Parathyroid adenoma (tissue), 2 donors: ENCODE data around the gene DNAH2.

ENCODE experiments used
- H2AFZ ChIP-seq: fragments of 300-600 bp; sonication (generic); one replicate; pipeline ENCODE4 v1.7.0; 2017; ENCODE audit warnings: antibody characterized with exemption, mild to moderate bottlenecking
- H3K27ac ChIP-seq: fragments of 300-600 bp; sonication (generic); one replicate; pipeline ENCODE4 v1.7.0; 2017
- H3K27me3 ChIP-seq: fragments of 300-600 bp; sonication (generic); one replicate; pipeline ENCODE4 v1.7.0; 2017; ENCODE audit warnings: low read length; ENCODE audit not compliant: control insufficient read depth, insufficient read depth
- H3K36me3 ChIP-seq: fragments of 300-600 bp; sonication (generic); one replicate; pipeline ENCODE4 v1.7.0; 2017; ENCODE audit warnings: low read length; ENCODE audit not compliant: control insufficient read depth, insufficient read depth
- H3K4me1 ChIP-seq: fragments of 300-600 bp; sonication (generic); one replicate; pipeline ENCODE4 v1.7.0; 2017; ENCODE audit warnings: control low read depth
- H3K4me2 ChIP-seq: fragments of 300-600 bp; sonication (generic); one replicate; pipeline ENCODE4 v1.7.0; 2017; ENCODE audit warnings: low read length
- H3K4me3 ChIP-seq: fragments of 300-600 bp; sonication (generic); one replicate; pipeline ENCODE4 v1.7.0; 2017; ENCODE audit warnings: low read depth, low read length
- H3K79me2 ChIP-seq: fragments of 300-600 bp; sonication (generic); one replicate; pipeline ENCODE4 v1.7.0; 2017; ENCODE audit warnings: control low read depth
- H3K9ac ChIP-seq: fragments of 300-600 bp; sonication (generic); one replicate; pipeline ENCODE4 v1.7.0; 2017; ENCODE audit warnings: mild to moderate bottlenecking
- H3K9me3 ChIP-seq: fragments of 300-600 bp; sonication (generic); one replicate; pipeline ENCODE4 v1.7.0; 2017; ENCODE audit warnings: low read length; ENCODE audit not compliant: control insufficient read depth
- TF ChIP-seq, protein P1 (sequence below): fragments of 300-600 bp; sonication (generic); IDR thresholded peaks from one replicate; pipeline ENCODE4 v1.7.0; 2017; ENCODE audit warnings: antibody characterized with exemption, mild to moderate bottlenecking
- donor health status: primary hyperparathyroidism.

DNAH2 gene

DNA sequence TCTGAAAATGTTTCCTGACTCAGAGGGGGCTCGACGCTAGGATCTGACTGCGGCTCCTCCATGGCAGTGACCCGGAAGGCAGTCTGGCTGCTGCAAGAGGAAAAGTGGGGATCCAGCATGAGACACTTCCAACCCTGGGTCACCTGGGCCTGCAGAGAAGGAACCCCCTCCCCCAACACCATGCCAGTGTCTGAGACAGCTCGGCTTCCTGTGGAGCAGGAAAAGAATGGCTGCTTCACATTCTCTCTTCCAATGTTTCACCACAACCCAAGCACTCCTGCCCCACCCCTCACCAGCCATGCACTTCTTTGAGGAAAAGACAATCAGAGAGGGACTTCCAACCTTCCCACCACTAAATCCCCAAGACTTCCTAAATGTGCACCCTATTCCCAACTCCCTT lies 41.0 kb upstream of the DNAH2 start:
- Histone ChIP-seq H3K79me2 (peaks cover 14% of the 10 kb centered on the region), H3K9ac (no peak overlapping the region), H3K4me1 (no peaks in the 10 kb centered on the region), H3K27ac (no peak overlapping the region), H3K4me3 (no peak overlapping the region), H3K27me3 (no peaks in the 10 kb centered on the region), H3K4me2 (no peak overlapping the region), H2AFZ (no peak overlapping the region), H3K36me3 (no peaks in the 10 kb centered on the region), H3K9me3 (no peaks in the 10 kb centered on the region)
- TF ChIP-seq, protein P1, sequence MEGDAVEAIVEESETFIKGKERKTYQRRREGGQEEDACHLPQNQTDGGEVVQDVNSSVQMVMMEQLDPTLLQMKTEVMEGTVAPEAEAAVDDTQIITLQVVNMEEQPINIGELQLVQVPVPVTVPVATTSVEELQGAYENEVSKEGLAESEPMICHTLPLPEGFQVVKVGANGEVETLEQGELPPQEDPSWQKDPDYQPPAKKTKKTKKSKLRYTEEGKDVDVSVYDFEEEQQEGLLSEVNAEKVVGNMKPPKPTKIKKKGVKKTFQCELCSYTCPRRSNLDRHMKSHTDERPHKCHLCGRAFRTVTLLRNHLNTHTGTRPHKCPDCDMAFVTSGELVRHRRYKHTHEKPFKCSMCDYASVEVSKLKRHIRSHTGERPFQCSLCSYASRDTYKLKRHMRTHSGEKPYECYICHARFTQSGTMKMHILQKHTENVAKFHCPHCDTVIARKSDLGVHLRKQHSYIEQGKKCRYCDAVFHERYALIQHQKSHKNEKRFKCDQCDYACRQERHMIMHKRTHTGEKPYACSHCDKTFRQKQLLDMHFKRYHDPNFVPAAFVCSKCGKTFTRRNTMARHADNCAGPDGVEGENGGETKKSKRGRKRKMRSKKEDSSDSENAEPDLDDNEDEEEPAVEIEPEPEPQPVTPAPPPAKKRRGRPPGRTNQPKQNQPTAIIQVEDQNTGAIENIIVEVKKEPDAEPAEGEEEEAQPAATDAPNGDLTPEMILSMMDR: no peak

- H3K4me3 ChIP-seq: no peak overlapping the region
- H3K9ac ChIP-seq: no peak overlapping the region
- H3K27ac ChIP-seq: no peak overlapping the region
- H3K27me3 ChIP-seq: no peaks in the 10 kb centered on the region
- TF ChIP-seq, protein P1: no peak
- peaks cover 18% of the 10 kb centered on the region for H3K79me2 ChIP-seq
- no peaks in the 10 kb centered on the region for H3K4me1 ChIP-seq
- H3K4me2 ChIP-seq: no peak overlapping the region
- H3K36me3 ChIP-seq: no peaks in the 10 kb centered on the region
- H3K9me3 ChIP-seq: no peaks in the 10 kb centered on the region
- H2AFZ ChIP-seq: no peak overlapping the region
Observed at GRCh38 chr17:7677388-7678067, 40.0 kb upstream of the DNAH2 start.

GRCh38 chr17:7684851-7685532 lies 32.6 kb upstream of the DNAH2 start:
- Histone ChIP-seq H3K27ac (peak overlapping the region; percentile 99), H3K27me3 (no peaks in the 10 kb centered on the region)

DNA sequence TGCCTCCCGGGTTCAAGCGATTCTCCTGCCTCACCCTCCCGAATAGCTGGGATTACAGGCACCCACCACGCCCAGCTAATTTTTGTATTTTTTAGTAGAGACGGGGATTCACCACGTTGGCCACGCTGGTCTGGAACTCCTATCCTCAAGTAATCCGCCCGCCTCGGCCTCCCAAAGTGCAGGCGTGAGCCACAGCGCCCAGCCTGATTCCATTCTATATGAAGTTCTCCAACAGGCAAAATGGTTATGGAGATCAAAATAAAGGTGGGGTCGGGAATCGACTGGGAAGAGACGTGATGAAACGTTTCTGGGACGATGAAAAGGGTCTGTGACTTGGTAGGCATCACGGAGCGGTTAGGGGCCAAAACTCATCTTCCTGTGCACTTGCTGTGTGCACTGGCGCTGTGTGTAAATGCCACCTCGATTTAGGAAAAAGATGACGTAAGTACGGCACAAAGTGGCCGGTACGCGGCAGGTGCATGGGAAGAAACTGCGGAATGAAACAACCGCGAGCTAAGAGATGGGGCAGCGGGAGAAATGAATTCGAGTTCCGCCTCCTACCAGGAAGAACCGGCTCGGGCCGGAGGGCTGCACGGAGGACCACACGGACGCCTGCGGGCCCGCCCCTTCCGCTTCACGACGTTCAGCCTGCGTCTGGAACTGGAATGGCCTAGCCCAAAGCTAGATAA lies 31.9 kb upstream of the DNAH2 start:
- Histone ChIP-seq H3K27ac (peak overlapping the region; percentile 99), H3K9ac (peak overlapping the region; percentile 64), H3K79me2 (peaks cover 27% of the 10 kb centered on the region), H2AFZ (peak overlapping the region; percentile 89), H3K4me1 (peaks cover 5% of the 10 kb centered on the region), H3K36me3 (no peaks in the 10 kb centered on the region), H3K9me3 (no peaks in the 10 kb centered on the region), H3K27me3 (no peaks in the 10 kb centered on the region), H3K4me3 (peak overlapping the region; percentile 100), H3K4me2 (peak overlapping the region; percentile 94)
- TF ChIP-seq, protein P1: no peak

More at GRCh38 chr17:7684851-7685532, 32.6 kb upstream of the DNAH2 start:
- Histone ChIP-seq H3K4me3 (peak overlapping the region; percentile 100), H2AFZ (peak overlapping the region; percentile 89), H3K36me3 (no peaks in the 10 kb centered on the region), H3K9ac (peak overlapping the region; percentile 64), H3K4me1 (peaks cover 5% of the 10 kb centered on the region), H3K9me3 (no peaks in the 10 kb centered on the region), H3K4me2 (peak overlapping the region; percentile 94), H3K79me2 (peaks cover 30% of the 10 kb centered on the region)
- TF ChIP-seq, protein P1: no peak
